NT2/D1 (cell line): ENCODE results near the gene ZNF605.
"Not testable (repeated sequence)": the region's sequence is repeated elsewhere in the genome, so short reads cannot be mapped to it uniquely, and the experiment has no call there.

Source experiments
- DNase-seq: peaks from one replicate; pipeline ENCODE4 v3.0.0-alpha.2; 2011; ENCODE audit warnings: low read depth, low spot score
- H3K27me3 ChIP-seq: 2 replicates; pipeline ENCODE4 v1.6.0; 2011; ENCODE audit warnings: mild to moderate bottlenecking; ENCODE audit not compliant: insufficient read length, insufficient read depth
- H3K36me3 ChIP-seq: 2 replicates; pipeline ENCODE4 v1.6.1; 2011; ENCODE audit warnings: mild to moderate bottlenecking, low read length, mixed read lengths; ENCODE audit not compliant: insufficient read depth, insufficient read length
- H3K4me1 ChIP-seq: 2 replicates; pipeline ENCODE4 v1.5.1; 2011; ENCODE audit not compliant: insufficient read depth, insufficient read length
- H3K4me3 ChIP-seq: 2 replicates; pipeline ENCODE4 v1.5.1; 2011; ENCODE audit warnings: low read depth; ENCODE audit not compliant: insufficient read length
- H3K9ac ChIP-seq: 2 replicates; pipeline ENCODE4 v1.6.0; 2011; ENCODE audit warnings: low read depth; ENCODE audit not compliant: insufficient read length
- H3K9me3 ChIP-seq: 2 replicates; pipeline ENCODE4 v1.5.1; 2011; ENCODE audit warnings: mild to moderate bottlenecking, low read length; ENCODE audit not compliant: insufficient read depth
- SUZ12 ChIP-seq: IDR thresholded peaks from 2 replicates; pipeline ENCODE4 v1.6.1; 2011; ENCODE audit not compliant: insufficient read length, insufficient read depth; ENCODE audit errors: extremely low read depth
- YY1 ChIP-seq: IDR thresholded peaks from 2 replicates; pipeline ENCODE4 v1.6.1; 2011; ENCODE audit not compliant: insufficient read length, insufficient read depth
- ZNF274 ChIP-seq: IDR thresholded peaks from 2 replicates; pipeline ENCODE4 v1.6.1; 2011; ENCODE audit warnings: mild to moderate bottlenecking, low read depth, low read length

ZNF605 gene

GRCh38 chr12:132966676-132967415 is 10.7 kb upstream of the ZNF605 start:
- Histone ChIP-seq H3K4me1 (no peaks in the 10 kb centered on the region), H3K27me3 (no peaks in the 10 kb centered on the region), H3K9me3 (peaks cover 19% of the 10 kb centered on the region; the same call in 1 of the 2 replicates), H3K9ac (no peak overlapping the region), H3K4me3 (no peak overlapping the region), H3K36me3 (peaks cover 4% of the 10 kb centered on the region)
- TF ChIP-seq YY1 (no peak), ZNF274 (no peak)
- no peak for DNase-seq

GRCh38 chr12:132965796-132966195 is 9.7 kb upstream of the ZNF605 start:
- H3K9me3 ChIP-seq = peaks cover 19% of the 10 kb centered on the region; the same call in 1 of the 2 replicates
- H3K4me3 ChIP-seq = no peak overlapping the region

GRCh38 chr12:132963947-132964346 is 7.8 kb upstream of the ZNF605 start:
- peak; percentile 36 for DNase-seq
- H3K9me3 ChIP-seq = peaks cover 19% of the 10 kb centered on the region; the same call in 1 of the 2 replicates
- not testable (repeated sequence) for H3K9ac ChIP-seq, H3K36me3 ChIP-seq, H3K27me3 ChIP-seq, H3K4me1 ChIP-seq, H3K4me3 ChIP-seq

More at GRCh38 chr12:132965796-132966195, 9.7 kb upstream of the ZNF605 start:
- no peak overlapping the region for H3K9ac ChIP-seq
- DNase-seq = no peak
- no peaks in the 10 kb centered on the region for H3K27me3 ChIP-seq
- H3K4me1 ChIP-seq = no peaks in the 10 kb centered on the region
- H3K36me3 ChIP-seq = peaks cover 4% of the 10 kb centered on the region
- no peak for TF ChIP-seq YY1
- TF ChIP-seq SUZ12 = no peak
- TF ChIP-seq ZNF274 = no peak

- H3K4me3 ChIP-seq, H3K4me1 ChIP-seq, H3K9me3 ChIP-seq, DNase-seq, H3K36me3 ChIP-seq, H3K27me3 ChIP-seq, H3K9ac ChIP-seq: not testable (repeated sequence)
Measured at GRCh38 chr12:132961790-132962189, 5.7 kb upstream of the ZNF605 start.

GRCh38 chr12:132955094-132956010 is 754 bp downstream of the ZNF605 start:
- no peak for DNase-seq
- H3K9me3 ChIP-seq = peaks cover 24% of the 10 kb centered on the region; the same call in 1 of the 2 replicates
- H3K4me3 ChIP-seq = peak overlapping the region; percentile 60
- H3K9ac ChIP-seq = peak overlapping the region; percentile 92
- peaks cover 2% of the 10 kb centered on the region for H3K4me1 ChIP-seq
- TF ChIP-seq YY1 = no peak
- TF ChIP-seq ZNF274 = no peak
- TF ChIP-seq SUZ12 = no peak
- H3K36me3 ChIP-seq = peaks cover 6% of the 10 kb centered on the region
- no peaks in the 10 kb centered on the region for H3K27me3 ChIP-seq

GRCh38 chr12:132954471-132955048 is 1.5 kb downstream of the ZNF605 start:
- DNase-seq = no peak
- Histone ChIP-seq H3K4me3 (peak overlapping the region; percentile 60), H3K36me3 (peaks cover 14% of the 10 kb centered on the region), H3K9me3 (peaks cover 27% of the 10 kb centered on the region; the same call in 1 of the 2 replicates), H3K4me1 (peaks cover 2% of the 10 kb centered on the region), H3K9ac (peak overlapping the region; percentile 92), H3K27me3 (no peaks in the 10 kb centered on the region)
- TF ChIP-seq SUZ12 (no peak), YY1 (no peak), ZNF274 (no peak)

- DNase-seq = no peak
- peaks cover 27% of the 10 kb centered on the region; the same call in 1 of the 2 replicates for H3K9me3 ChIP-seq
- no peaks in the 10 kb centered on the region for H3K27me3 ChIP-seq
- H3K36me3 ChIP-seq = peaks cover 22% of the 10 kb centered on the region
- H3K9ac ChIP-seq = no peak overlapping the region
- TF ChIP-seq ZNF274 = no peak
- TF ChIP-seq YY1 = no peak
- TF ChIP-seq SUZ12 = no peak
- peaks cover 2% of the 10 kb centered on the region for H3K4me1 ChIP-seq
- H3K4me3 ChIP-seq = no peak overlapping the region
Measured at GRCh38 chr12:132953771-132954170, 2.3 kb downstream of the ZNF605 start.
